GM12878 (cell line): ENCODE results near the gene NKAIN2. TPM values are rescaled to one million over a fixed set of nuclear protein-coding genes. Genes with fewer than 3 reads are reported as not detected.

Experiments used
- ASH2L ChIP-seq: fragments of 300-600, 200-600 bp; sonication (generic); IDR thresholded peaks from 2 replicates; pipeline ENCODE4 v1.6.1; 2017; ENCODE audit warnings: low read depth, mild to moderate bottlenecking, borderline replicate concordance
- BCLAF1 ChIP-seq: fragments of 450-650 bp; IDR thresholded peaks from 2 replicates; pipeline ENCODE4 v1.6.1; 2017; ENCODE audit warnings: antibody characterized with exemption, mild to moderate bottlenecking, moderate library complexity
- CBFB ChIP-seq: IDR thresholded peaks from 2 replicates; pipeline ENCODE4 v1.6.1; 2016; ENCODE audit warnings: antibody characterized with exemption, low read depth
- CBX5 ChIP-seq: sonication (generic); IDR thresholded peaks from 2 replicates; pipeline ENCODE4 v1.6.1; 2016; ENCODE audit warnings: low read depth, moderate library complexity, mild to moderate bottlenecking, inconsistent platforms
- MTA2 ChIP-seq: fragments of 450-650 bp; IDR thresholded peaks from 2 replicates; pipeline ENCODE4 v1.6.1; 2016; ENCODE audit warnings: low read depth, mild to moderate bottlenecking, moderate library complexity
- NBN ChIP-seq: fragments of 450-650 bp; IDR thresholded peaks from 2 replicates; pipeline ENCODE4 v1.6.1; 2016
- POLR2A ChIP-seq: IDR thresholded peaks from 2 replicates; pipeline ENCODE4 v1.6.1; 2011; ENCODE audit warnings: low read depth, mild to moderate bottlenecking, low read length
- PRDM15 ChIP-seq: fragments of 450-650 bp; formaldehyde crosslinking; IDR thresholded peaks from 2 replicates; pipeline ENCODE4 v1.4.0; 2020; ENCODE audit warnings: mild to moderate bottlenecking, moderate library complexity
- RBBP5 ChIP-seq: fragments of 200-600 bp; sonication (generic); conservative IDR thresholded peaks from 2 replicates; pipeline ENCODE4 v1.6.1; 2016
- RUNX3 ChIP-seq: IDR thresholded peaks from 2 replicates; pipeline ENCODE4 v1.6.1; 2012; ENCODE audit warnings: low read length, inconsistent platforms
- SPI1 ChIP-seq: IDR thresholded peaks from 2 replicates; pipeline ENCODE4 v1.6.1; 2011; ENCODE audit warnings: low read depth, mild to moderate bottlenecking, low read length, moderate library complexity, borderline replicate concordance; ENCODE audit not compliant: insufficient read depth
- YY1 ChIP-seq: IDR thresholded peaks from 2 replicates; pipeline ENCODE4 v1.6.1; 2011; ENCODE audit warnings: low read depth, mild to moderate bottlenecking, low read length
- ZBTB4 ChIP-seq: fragments of 450-650 bp; formaldehyde crosslinking; IDR thresholded peaks from 2 replicates; pipeline ENCODE4 v1.4.0; 2022; ENCODE audit warnings: mild to moderate bottlenecking, moderate library complexity
- polyA plus RNA-seq, 11 experiments: library from polyadenylated mRNA; depleted of rRNA in 4 of 11; unstranded in 6 of 11; stranded (reverse) in 5 of 11; fragments of >200 nt; fragmentation: Nextera tagmentation in 4 of 11; fragmentation: Illumina TruSeq in 1 of 11; extraction: Ambion mirVana in 4 of 11; extraction: Trizol in 1 of 11; gene quantifications; 1 replicate in 1 of 11; 2 replicates in 10 of 11; pipeline versions ENCODE4 v1.2.1 to v1.2.3, GENCODE V29; 2011 to 2016; ENCODE audit warnings: inconsistent platforms in 2 of 11, missing spikeins in 2 of 11, low read depth in 1 of 11
- total RNA-seq, 4 experiments: library from RNA; depleted of rRNA in 3 of 4; stranded (reverse); fragments of >200 nt in 3 of 4; fragmentation: Illumina TruSeq in 1 of 4; extraction: Trizol in 1 of 4; gene quantifications; 2 replicates each; pipeline versions ENCODE4 v1.2.1 to v1.2.3, GENCODE V29; 2013 to 2021

The NKAIN2 gene
- total and polyA plus RNA-seq, 10 of the 15 experiments (the other 5 are each of a cell fraction or from before 2014, with no cell fraction given), result not detected

GRCh38 chr6:124319410-124319809, 515.7 kb downstream of the NKAIN2 start (continued):
- no peak for TF ChIP-seq ZBTB4 (CRISPR knock-in tag)
- no peak for TF ChIP-seq ASH2L
- TF ChIP-seq YY1, result no peak
- no peak for TF ChIP-seq NBN
- no peak for TF ChIP-seq RBBP5
- TF ChIP-seq SPI1, result no peak
- TF ChIP-seq POLR2A, result no peak
- no peak for TF ChIP-seq CBX5
- no peak for TF ChIP-seq CBFB
- TF ChIP-seq BCLAF1, result no peak
- TF ChIP-seq PRDM15 (CRISPR knock-in tag), result no peak
- TF ChIP-seq MTA2, result no peak
- TF ChIP-seq RUNX3, result no peak
